NCI-H2029 treated with DMSO at 0.1 percent for 48 hours (cell line): Measurements from ENCODE around the gene SLC6A9.

Source experiments
- DNase-seq: peaks from one replicate; lab custom pipeline; 2025; lab: John Stamatoyannopoulos, UW

Gene SLC6A9

GRCh38 chr1:44048532-44049215 lies 17.4 kb upstream of the SLC6A9 start:
- DNase-seq: no peak

GRCh38 chr1:44047131-44047530 lies 15.9 kb upstream of the SLC6A9 start:
- no peak for DNase-seq

GRCh38 chr1:44045064-44045463 lies 13.8 kb upstream of the SLC6A9 start:
- no peak for DNase-seq

GRCh38 chr1:44044071-44044801 lies 13.0 kb upstream of the SLC6A9 start:
- DNase-seq: no peak

- no peak for DNase-seq
These were observed 12.2 kb upstream of the SLC6A9 start for GRCh38 chr1:44043176-44044070.

- no peak for DNase-seq
These were observed 9.6 kb upstream of the SLC6A9 start for GRCh38 chr1:44040846-44041245.

GRCh38 chr1:44040418-44040817 lies 9.2 kb upstream of the SLC6A9 start:
- no peak for DNase-seq

- no peak for DNase-seq
These were observed 7.8 kb upstream of the SLC6A9 start for GRCh38 chr1:44038876-44039657.

- DNase-seq: no peak
These were observed 5.9 kb upstream of the SLC6A9 start for GRCh38 chr1:44037154-44037553.

GRCh38 chr1:44036409-44037139 lies 5.3 kb upstream of the SLC6A9 start:
- DNase-seq: peak; percentile 72

GRCh38 chr1:44035726-44036408 lies 4.6 kb upstream of the SLC6A9 start:
- no peak for DNase-seq

GRCh38 chr1:44034976-44035716 lies 3.9 kb upstream of the SLC6A9 start:
- DNase-seq: no peak

GRCh38 chr1:44034423-44034822 lies 3.2 kb upstream of the SLC6A9 start:
- DNase-seq: no peak

- DNase-seq: no peak
These were observed 2.5 kb upstream of the SLC6A9 start for GRCh38 chr1:44033756-44034155.

GRCh38 chr1:44033041-44033575 lies 1.8 kb upstream of the SLC6A9 start:
- DNase-seq: no peak

- DNase-seq: no peak
These were observed 1.0 kb upstream of the SLC6A9 start for GRCh38 chr1:44032170-44032790.

- peak; percentile 70 for DNase-seq
These were observed 534 bp downstream of the SLC6A9 start for GRCh38 chr1:44030605-44031251.

- DNase-seq: peak; percentile 88
These were observed 1.2 kb downstream of the SLC6A9 start for GRCh38 chr1:44029911-44030604.
